OCI-LY7 (cell line): ENCODE results near the gene IL2RA.

ENCODE experiments used
- CTCF ChIP-seq: fragments of 200-600 bp; sonication (generic); conservative IDR thresholded peaks from 2 replicates; pipeline ENCODE4 v1.5.1; 2014; ENCODE audit warnings: mild to moderate bottlenecking, antibody characterized with exemption, low read length, moderate library complexity, mixed read lengths
- EZH2phosphoT487 ChIP-seq: fragments of 200-600 bp; sonication (generic); IDR thresholded peaks from 2 replicates; pipeline ENCODE4 v1.6.1; 2018; ENCODE audit warnings: low read depth, borderline replicate concordance, mild to moderate bottlenecking, mixed run types, antibody characterized with exemption, low read length, moderate library complexity, mixed read lengths

GRCh38 chr10:6053816-6054631, 8.1 kb downstream of the IL2RA start:
- TF ChIP-seq CTCF (no peak), EZH2phosphoT487 (no peak)
